ENCODE results near the gene HIPK3. TPM values are rescaled to one million over a fixed set of nuclear protein-coding genes. Genes with fewer than 3 reads are reported as not detected.

Gene HIPK3
- total and polyA plus RNA-seq, 10 of the 15 experiments (the other 5 are each of a cell fraction or from before 2014, with no cell fraction given), result 3.4 to 26.5 (median 13.6) TPM

DNA sequence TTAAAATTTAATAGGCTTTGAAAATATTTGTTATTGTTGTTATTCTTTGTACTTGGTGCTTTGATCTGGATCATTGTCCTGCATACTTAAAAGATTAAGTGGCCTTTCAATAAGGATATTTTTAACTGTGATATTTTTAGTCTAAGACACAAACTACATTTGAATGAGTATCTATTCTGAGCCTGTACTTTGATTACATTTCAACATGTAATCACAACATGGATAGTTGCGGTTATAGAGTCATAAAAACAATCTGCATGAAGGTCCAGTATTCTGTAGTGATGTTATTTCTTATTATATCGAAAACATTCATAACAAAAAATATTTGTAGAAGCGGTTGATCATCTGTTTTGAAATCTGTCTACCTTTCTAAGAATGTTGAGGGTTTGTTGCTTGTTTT lies 58.6 kb downstream of the HIPK3 start:
- in situ Hi-C loops (cut with MboI), result no loop called here
- intact Hi-C loops (cut with micrococcal nuclease; ENCODE audit: unreplicated experiment), result no loop called here
- Histone ChIP-seq H3K4me3 (no peak overlapping the region), H2AFZ (ENCODE audit: control insufficient read depth, low read depth, low read length) (no peak overlapping the region), H3K4me1 (ENCODE audit: control insufficient read depth, insufficient read depth, low read length) (peaks cover 6% of the 10 kb centered on the region), H3K27ac (ENCODE audit: control insufficient read depth, insufficient read depth) (no peak overlapping the region), H3K36me3 (ENCODE audit: control insufficient read depth in 2 of 2, insufficient read depth in 2 of 2, low read length in 1 of 2) (no peaks in the 10 kb centered on the region; a peak in 1 of 4 replicates), H4K20me1 (ENCODE audit: control insufficient read depth, insufficient read depth) (no peaks in the 10 kb centered on the region), H3K27me3 (replicated peaks in 1 of 2; ENCODE audit: control insufficient read depth in 2 of 2, insufficient read depth in 2 of 2, low read length in 1 of 2) (no peaks in the 10 kb centered on the region), H3K9me3 (replicated peaks; ENCODE audit: control insufficient read depth, insufficient read depth, low read length) (no peaks in the 10 kb centered on the region), H3K9ac (ENCODE audit: control insufficient read depth, insufficient read depth, low read length) (no peak overlapping the region), H3K79me2 (ENCODE audit: control insufficient read depth, insufficient read depth, low read length) (peaks cover 28% of the 10 kb centered on the region), H3K4me2 (ENCODE audit: control insufficient read depth, insufficient read depth) (no peak overlapping the region)
- ChIA-PET SMC1A (ENCODE audit: uncharacterized antibody, unreplicated experiment) (interaction anchor here (0.6 to 2.9 kb wide), 5 partner anchors 11 to 154 kb away, joined by 3 to 7 read pairs (median 3); partner anchors contain the start of gene CSTF3), POLR2A (no interaction called here), CTCF (no interaction called here), RAD21 (ENCODE audit: unreplicated experiment) (interaction anchor here (1.3 kb wide), 1 partner anchor 52 kb away, joined by 3 read pairs; no protein-coding TSS in a partner anchor)
- TF ChIP-seq SUZ12 (IDR thresholded peaks at IDR 0.05; ENCODE audit: unreplicated experiment) (no peak), YBX1 (IDR thresholded peaks at IDR 0.05) (no peak), GABPA (IDR thresholded peaks at IDR 0.05; ENCODE audit: low read depth) (no peak), FOXM1 (IDR thresholded peaks at IDR 0.05; ENCODE audit: low read depth, low read length) (no peak), RUNX3 (IDR thresholded peaks at IDR 0.05; ENCODE audit: low read length) (peak; percentile 52; the same call in 1 of the 2 replicates), SKIL (IDR thresholded peaks at IDR 0.05; ENCODE audit: low read depth, poor library complexity, severe bottlenecking) (no peak), JUNB (IDR thresholded peaks at IDR 0.05) (0 out of 2 replicates have a peak, but pooled peaks have one; percentile 14)
- no TSS peak for BruUV-seq (replicated peaks)
- DNase-seq (ENCODE audit: low read depth, low spot score), result no peak
- no peak for FAIRE-seq
- no peak for ATAC-seq
- 18% methylated on average over 3 of the region's 3 CpGs for whole genome bisulfite sequencing (ENCODE audit: insufficient coverage, insufficient replicate concordance, low lambda C conversion rate, missing lambda C conversion rate)
